ENCODE results near the gene TTLL6. TPM values are rescaled to one million over a fixed set of nuclear protein-coding genes. Genes with fewer than 3 reads are reported as not detected.

The TTLL6 gene
- total and polyA plus RNA-seq, 4 donors = 0.94 to 2.8 (median 1.6) TPM

GRCh38 chr17:48856122-48856821 is 39.2 kb upstream of the TTLL6 start:
- no peak overlapping the region for H3K27ac ChIP-seq (ENCODE audit: low read depth in 1 of 2, low read length in 1 of 2)
- no peak for DNase-seq
- no peaks in the 10 kb centered on the region for H3K9me3 ChIP-seq (ENCODE audit: control insufficient read depth in 4 of 4, insufficient read depth in 3 of 4, low read length in 3 of 4)
- H3K4me1 ChIP-seq (ENCODE audit: control insufficient read depth in 5 of 5, insufficient read depth in 5 of 5, low read length in 5 of 5) = no peaks in the 10 kb centered on the region
- H3K36me3 ChIP-seq (ENCODE audit: control insufficient read depth in 4 of 4, insufficient read depth in 4 of 4, low read length in 4 of 4) = peaks cover 19 to 52% (median 31%) of the 10 kb centered on the region in 4 donors
- TF ChIP-seq CTCF (IDR thresholded peaks at IDR 0.05; ENCODE audit: control extremely low read depth, extremely low read depth) = no peak
- no peaks in the 10 kb centered on the region for H3K27me3 ChIP-seq (ENCODE audit: control insufficient read depth in 3 of 3, insufficient read depth in 3 of 3, low read length in 2 of 3)
- 63 to 70% methylated on average over 3 of the region's 3 CpGs for WGBS, 2 donors
- ATAC-seq (ENCODE audit: insufficient read depth, low FRiP score) = no peak
- no peak overlapping the region for H3K9ac ChIP-seq (ENCODE audit: insufficient read depth in 1 of 2, low read length in 2 of 2)
- no peak overlapping the region for H3K4me3 ChIP-seq

- TF ChIP-seq CTCF (IDR thresholded peaks at IDR 0.05; ENCODE audit: control extremely low read depth, extremely low read depth) = no peak
- H3K36me3 ChIP-seq (ENCODE audit: control insufficient read depth in 4 of 4, insufficient read depth in 4 of 4, low read length in 4 of 4) = peaks cover 13 to 52% (median 29%) of the 10 kb centered on the region in 4 donors
These were observed 37.9 kb upstream of the TTLL6 start for GRCh38 chr17:48854774-48855476.

GRCh38 chr17:48850792-48851323 is 33.8 kb upstream of the TTLL6 start:
- no peak for DNase-seq
- Histone ChIP-seq H3K4me1 (ENCODE audit: control insufficient read depth in 5 of 5, insufficient read depth in 5 of 5, low read length in 5 of 5) (no peaks in the 10 kb centered on the region), H3K9me3 (ENCODE audit: control insufficient read depth in 4 of 4, insufficient read depth in 3 of 4, low read length in 3 of 4) (no peaks in the 10 kb centered on the region), H3K27ac (ENCODE audit: low read depth in 1 of 2, low read length in 1 of 2) (no peak overlapping the region), H3K27me3 (ENCODE audit: control insufficient read depth in 3 of 3, insufficient read depth in 3 of 3, low read length in 2 of 3) (no peaks in the 10 kb centered on the region), H3K36me3 (ENCODE audit: control insufficient read depth in 4 of 4, insufficient read depth in 4 of 4, low read length in 4 of 4) (peaks cover 22 to 69% (median 39%) of the 10 kb centered on the region in 4 donors), H3K4me3 (no peak overlapping the region), H3K9ac (ENCODE audit: insufficient read depth in 1 of 2, low read length in 2 of 2) (no peak overlapping the region)
- no peak for ATAC-seq (ENCODE audit: insufficient read depth, low FRiP score)
- WGBS, 2 donors = 99 to 100% methylated on average over 4 of the region's 4 CpGs
- TF ChIP-seq CTCF (IDR thresholded peaks at IDR 0.05; ENCODE audit: control extremely low read depth, extremely low read depth) = no peak

More at GRCh38 chr17:48854774-48855476, 37.9 kb upstream of the TTLL6 start:
- ATAC-seq (ENCODE audit: insufficient read depth, low FRiP score) = no peak
- H3K9me3 ChIP-seq (ENCODE audit: control insufficient read depth in 4 of 4, insufficient read depth in 3 of 4, low read length in 3 of 4) = no peaks in the 10 kb centered on the region
- no peaks in the 10 kb centered on the region for H3K4me1 ChIP-seq (ENCODE audit: control insufficient read depth in 5 of 5, insufficient read depth in 5 of 5, low read length in 5 of 5)
- no peak overlapping the region for H3K27ac ChIP-seq (ENCODE audit: low read depth in 1 of 2, low read length in 1 of 2)
- WGBS, 2 donors = 85 to 86% methylated on average over 7 of the region's 7 CpGs
- no peaks in the 10 kb centered on the region for H3K27me3 ChIP-seq (ENCODE audit: control insufficient read depth in 3 of 3, insufficient read depth in 3 of 3, low read length in 2 of 3)
- DNase-seq = no peak
- no peak overlapping the region for H3K4me3 ChIP-seq
- no peak overlapping the region for H3K9ac ChIP-seq (ENCODE audit: insufficient read depth in 1 of 2, low read length in 2 of 2)
